Stimulated activated CD8-positive, alpha-beta memory T cell treated with anti-CD3 and anti-CD28 coated beads, Interleukin-7, amount 100 ng/mL, for 48 hours (primary cell): Measurements from ENCODE around the gene SAE1.
"Not testable (repeated sequence)": the region's sequence is repeated elsewhere in the genome, so short reads cannot be mapped to it uniquely, and the experiment has no call there.

Source experiments
- DNase-seq, 2 donors: peaks; one replicate each; pipeline ENCODE4 v3.0.0-alpha.2; 2020; ENCODE audit warnings: low read depth in 1 of 2; ENCODE audit errors: extremely low read depth in 1 of 2

SAE1 gene

GRCh38 chr19:47125669-47125938 lies 5.0 kb upstream of the SAE1 start:
- DNase-seq = no peak

GRCh38 chr19:47129579-47129978 lies 1.1 kb upstream of the SAE1 start:
- DNase-seq = no peak

GRCh38 chr19:47130120-47130588 lies 481 bp upstream of the SAE1 start:
- DNase-seq = no peak

GRCh38 chr19:47132194-47132852 lies 1.7 kb downstream of the SAE1 start:
- DNase-seq = no peak

GRCh38 chr19:47133021-47133471 lies 2.4 kb downstream of the SAE1 start:
- no peak for DNase-seq

GRCh38 chr19:47134545-47134944 lies 3.9 kb downstream of the SAE1 start:
- DNase-seq = no peak

- DNase-seq = no peak
Measured at GRCh38 chr19:47135156-47135555, 4.5 kb downstream of the SAE1 start.

GRCh38 chr19:47141252-47141651 lies 10.6 kb downstream of the SAE1 start:
- not testable (repeated sequence) for DNase-seq

GRCh38 chr19:47141695-47142094 lies 11.1 kb downstream of the SAE1 start:
- no peak for DNase-seq

- no peak for DNase-seq
Measured at GRCh38 chr19:47142779-47143178, 12.1 kb downstream of the SAE1 start.

- no peak for DNase-seq
Measured at GRCh38 chr19:47143322-47144073, 12.9 kb downstream of the SAE1 start.

- DNase-seq = no peak
Measured at GRCh38 chr19:47144630-47145029, 14.0 kb downstream of the SAE1 start.

GRCh38 chr19:47145639-47146486 lies 15.2 kb downstream of the SAE1 start:
- no peak for DNase-seq

- DNase-seq = no peak
Measured at GRCh38 chr19:47146920-47147319, 16.3 kb downstream of the SAE1 start.

GRCh38 chr19:47151627-47152026 lies 21.0 kb downstream of the SAE1 start:
- no peak for DNase-seq

- no peak for DNase-seq
Measured at GRCh38 chr19:47152205-47152604, 21.6 kb downstream of the SAE1 start.

GRCh38 chr19:47152632-47153031 lies 22.0 kb downstream of the SAE1 start:
- DNase-seq = no peak

- DNase-seq = no peak
Measured at GRCh38 chr19:47153266-47153665, 22.6 kb downstream of the SAE1 start.

GRCh38 chr19:47155148-47155547 lies 24.5 kb downstream of the SAE1 start:
- no peak for DNase-seq

- DNase-seq = no peak
Measured at GRCh38 chr19:47156861-47157430, 26.3 kb downstream of the SAE1 start.
